ENCODE results near the gene CASZ1.

CASZ1 gene

DNA sequence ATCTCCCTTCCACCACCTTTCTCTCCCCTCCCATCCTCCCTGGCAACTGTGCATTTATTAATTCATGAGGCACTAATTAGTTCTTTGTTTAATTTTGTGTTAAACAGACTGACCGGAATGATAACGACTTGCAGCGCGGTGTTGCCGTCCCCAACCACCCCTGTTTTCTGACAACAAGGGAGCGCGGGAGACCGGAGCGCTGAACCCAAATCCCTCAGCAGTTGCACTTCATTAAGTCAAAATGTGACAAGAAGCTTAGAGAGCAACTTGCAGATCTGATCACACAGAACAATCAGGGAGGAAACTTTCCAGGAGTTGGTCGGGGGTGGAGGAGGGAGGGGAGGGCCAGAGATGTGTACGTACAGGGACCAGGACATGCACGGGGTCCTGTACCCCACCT lies 89.2 kb downstream of the CASZ1 start:
- in situ Hi-C loops (cut with HindIII; ENCODE audit: low sequenced_read_pairs), result no loop called here

GRCh38 chr1:10706376-10706913 lies 90.0 kb downstream of the CASZ1 start:
- in situ Hi-C loops (cut with HindIII; ENCODE audit: low sequenced_read_pairs), result no loop called here
- TF ChIP-seq CTCF (IDR thresholded peaks at IDR 0.05; ENCODE audit: low read depth, low read length, missing control alignments), result no peak
- no peak for DNase-seq (ENCODE audit: low read depth)
- no peak overlapping the region for H3K4me3 ChIP-seq (ENCODE audit: low read depth, low read length)

More for the DNA sequence above, 89.2 kb downstream of the CASZ1 start:
- no peak for DNase-seq (ENCODE audit: low read depth)
- H3K4me3 ChIP-seq (ENCODE audit: low read depth, low read length), result no peak overlapping the region
- TF ChIP-seq CTCF (IDR thresholded peaks at IDR 0.05; ENCODE audit: low read depth, low read length, missing control alignments), result no peak

DNA sequence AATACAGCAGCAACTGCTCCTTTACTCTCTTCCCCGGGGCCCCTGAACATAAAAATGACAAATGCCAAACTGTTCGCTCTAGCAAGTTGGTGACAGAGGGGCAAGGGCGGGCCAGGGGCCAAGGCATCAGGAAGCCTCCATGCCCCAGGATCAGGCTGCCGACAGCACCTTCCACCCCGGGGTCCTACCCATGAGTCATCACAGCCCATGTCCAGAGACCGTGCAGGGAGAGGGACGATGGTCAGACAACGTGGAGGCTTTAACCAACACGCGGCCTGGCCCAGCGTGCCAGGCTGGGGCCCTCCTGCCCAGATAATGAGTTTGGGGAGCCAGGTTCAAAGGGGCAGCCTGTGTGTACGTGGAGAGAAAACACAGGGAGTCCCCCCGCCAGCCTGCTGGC lies 90.5 kb downstream of the CASZ1 start:
- in situ Hi-C loops (cut with HindIII; ENCODE audit: low sequenced_read_pairs), result no loop called here
- TF ChIP-seq CTCF (IDR thresholded peaks at IDR 0.05; ENCODE audit: low read depth, low read length, missing control alignments), result no peak
- no peak for DNase-seq (ENCODE audit: low read depth)
- no peak overlapping the region for H3K4me3 ChIP-seq (ENCODE audit: low read depth, low read length)

- no peak for DNase-seq (ENCODE audit: low read depth)
- H3K4me3 ChIP-seq (ENCODE audit: low read depth, low read length), result no peak overlapping the region
- no peak for TF ChIP-seq CTCF (IDR thresholded peaks at IDR 0.05; ENCODE audit: low read depth, low read length, missing control alignments)
- in situ Hi-C loops (cut with HindIII; ENCODE audit: low sequenced_read_pairs), result no loop called here
Observed at GRCh38 chr1:10704368-10704882, 92.0 kb downstream of the CASZ1 start.

DNA sequence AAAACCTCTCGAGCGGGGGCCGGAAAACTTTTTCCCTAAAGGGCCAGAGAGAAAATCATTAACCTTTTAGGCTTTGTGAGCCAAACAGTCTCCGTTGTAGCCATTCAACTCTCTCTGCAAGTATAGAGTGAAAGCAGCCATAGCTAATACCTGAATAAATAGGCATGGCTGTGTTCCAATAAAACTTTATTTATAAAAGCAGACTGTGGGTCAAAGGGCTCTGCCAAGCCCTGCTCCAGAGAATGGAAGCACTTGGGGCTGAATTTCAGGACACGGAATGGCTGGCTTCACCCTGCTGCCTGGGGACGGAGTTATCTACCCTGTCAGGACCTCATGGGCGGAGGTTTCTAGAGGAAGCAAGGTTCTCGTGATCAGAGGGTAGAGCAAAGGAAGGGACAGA lies 92.7 kb downstream of the CASZ1 start:
- in situ Hi-C loops (cut with HindIII; ENCODE audit: low sequenced_read_pairs), result no loop called here
- TF ChIP-seq CTCF (IDR thresholded peaks at IDR 0.05; ENCODE audit: low read depth, low read length, missing control alignments), result no peak
- DNase-seq (ENCODE audit: low read depth), result no peak
- no peak overlapping the region for H3K4me3 ChIP-seq (ENCODE audit: low read depth, low read length)

- in situ Hi-C loops (cut with HindIII; ENCODE audit: low sequenced_read_pairs), result no loop called here
- no peak overlapping the region for H3K4me3 ChIP-seq (ENCODE audit: low read depth, low read length)
- TF ChIP-seq CTCF (IDR thresholded peaks at IDR 0.05; ENCODE audit: low read depth, low read length, missing control alignments), result no peak
- no peak for DNase-seq (ENCODE audit: low read depth)
Observed at GRCh38 chr1:10701145-10701544, 95.3 kb downstream of the CASZ1 start.

All from astrocyte of the cerebellum (primary cell).